ENCODE results near the gene MYH9. TPM values are rescaled to one million over a fixed set of nuclear protein-coding genes. Genes with fewer than 3 reads are reported as not detected.

Gene MYH9
- total and polyA plus RNA-seq, 2 experiments from 2014 or later = 58.4 to 233 TPM

DNA sequence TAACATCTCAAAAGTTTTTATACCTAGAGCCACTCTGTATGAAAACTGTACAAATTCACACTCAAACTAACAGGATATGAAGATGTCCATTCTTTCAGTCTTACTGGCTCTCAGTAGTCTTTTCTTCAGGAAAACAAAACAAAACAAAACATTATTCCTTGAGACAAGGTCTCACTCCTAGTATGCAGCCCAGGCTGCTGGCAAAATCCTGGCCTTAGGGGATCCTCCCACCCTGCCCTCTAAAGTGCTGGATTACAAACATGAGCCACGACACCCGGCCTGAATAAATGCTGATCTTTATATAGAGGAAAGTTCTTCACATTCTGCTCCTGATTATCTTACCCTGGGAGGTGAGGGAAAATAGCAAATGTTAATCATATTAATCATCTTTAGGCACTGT lies 153.6 kb downstream of the MYH9 start:
- no peak overlapping the region for H3K4me2 ChIP-seq
- Mint-ChIP-seq H3K4me3 (no peak overlapping the region), H3K9me3 (peaks cover 4% of the 10 kb centered on the region; the same call in 2 of the 3 replicates), H3K27me3 (ENCODE audit: insufficient read depth, low read depth, poor library complexity) (peaks cover 10% of the 10 kb centered on the region), H3K27ac (no peak overlapping the region), H3K4me1 (peaks cover 20% of the 10 kb centered on the region), H3K36me3 (ENCODE audit: low read depth) (peaks cover 19% of the 10 kb centered on the region)
- H4K20me1 ChIP-seq (replicated peaks; ENCODE audit: insufficient read depth) = no peaks in the 10 kb centered on the region
- H3K79me2 ChIP-seq (replicated peaks; ENCODE audit: insufficient read depth) = no peaks in the 10 kb centered on the region; the same call in 1 of the 2 replicates
- ATAC-seq (no peak), DNase-seq (ENCODE audit: low spot score) (no peak)
- no peaks in the 10 kb centered on the region for H3K36me3 ChIP-seq (ENCODE audit: insufficient read depth)
- H2AFZ ChIP-seq = no peak overlapping the region
- H3F3A ChIP-seq (replicated peaks; ENCODE audit: low read depth) = no peaks in the 10 kb centered on the region
- TF ChIP-seq, protein P1, sequence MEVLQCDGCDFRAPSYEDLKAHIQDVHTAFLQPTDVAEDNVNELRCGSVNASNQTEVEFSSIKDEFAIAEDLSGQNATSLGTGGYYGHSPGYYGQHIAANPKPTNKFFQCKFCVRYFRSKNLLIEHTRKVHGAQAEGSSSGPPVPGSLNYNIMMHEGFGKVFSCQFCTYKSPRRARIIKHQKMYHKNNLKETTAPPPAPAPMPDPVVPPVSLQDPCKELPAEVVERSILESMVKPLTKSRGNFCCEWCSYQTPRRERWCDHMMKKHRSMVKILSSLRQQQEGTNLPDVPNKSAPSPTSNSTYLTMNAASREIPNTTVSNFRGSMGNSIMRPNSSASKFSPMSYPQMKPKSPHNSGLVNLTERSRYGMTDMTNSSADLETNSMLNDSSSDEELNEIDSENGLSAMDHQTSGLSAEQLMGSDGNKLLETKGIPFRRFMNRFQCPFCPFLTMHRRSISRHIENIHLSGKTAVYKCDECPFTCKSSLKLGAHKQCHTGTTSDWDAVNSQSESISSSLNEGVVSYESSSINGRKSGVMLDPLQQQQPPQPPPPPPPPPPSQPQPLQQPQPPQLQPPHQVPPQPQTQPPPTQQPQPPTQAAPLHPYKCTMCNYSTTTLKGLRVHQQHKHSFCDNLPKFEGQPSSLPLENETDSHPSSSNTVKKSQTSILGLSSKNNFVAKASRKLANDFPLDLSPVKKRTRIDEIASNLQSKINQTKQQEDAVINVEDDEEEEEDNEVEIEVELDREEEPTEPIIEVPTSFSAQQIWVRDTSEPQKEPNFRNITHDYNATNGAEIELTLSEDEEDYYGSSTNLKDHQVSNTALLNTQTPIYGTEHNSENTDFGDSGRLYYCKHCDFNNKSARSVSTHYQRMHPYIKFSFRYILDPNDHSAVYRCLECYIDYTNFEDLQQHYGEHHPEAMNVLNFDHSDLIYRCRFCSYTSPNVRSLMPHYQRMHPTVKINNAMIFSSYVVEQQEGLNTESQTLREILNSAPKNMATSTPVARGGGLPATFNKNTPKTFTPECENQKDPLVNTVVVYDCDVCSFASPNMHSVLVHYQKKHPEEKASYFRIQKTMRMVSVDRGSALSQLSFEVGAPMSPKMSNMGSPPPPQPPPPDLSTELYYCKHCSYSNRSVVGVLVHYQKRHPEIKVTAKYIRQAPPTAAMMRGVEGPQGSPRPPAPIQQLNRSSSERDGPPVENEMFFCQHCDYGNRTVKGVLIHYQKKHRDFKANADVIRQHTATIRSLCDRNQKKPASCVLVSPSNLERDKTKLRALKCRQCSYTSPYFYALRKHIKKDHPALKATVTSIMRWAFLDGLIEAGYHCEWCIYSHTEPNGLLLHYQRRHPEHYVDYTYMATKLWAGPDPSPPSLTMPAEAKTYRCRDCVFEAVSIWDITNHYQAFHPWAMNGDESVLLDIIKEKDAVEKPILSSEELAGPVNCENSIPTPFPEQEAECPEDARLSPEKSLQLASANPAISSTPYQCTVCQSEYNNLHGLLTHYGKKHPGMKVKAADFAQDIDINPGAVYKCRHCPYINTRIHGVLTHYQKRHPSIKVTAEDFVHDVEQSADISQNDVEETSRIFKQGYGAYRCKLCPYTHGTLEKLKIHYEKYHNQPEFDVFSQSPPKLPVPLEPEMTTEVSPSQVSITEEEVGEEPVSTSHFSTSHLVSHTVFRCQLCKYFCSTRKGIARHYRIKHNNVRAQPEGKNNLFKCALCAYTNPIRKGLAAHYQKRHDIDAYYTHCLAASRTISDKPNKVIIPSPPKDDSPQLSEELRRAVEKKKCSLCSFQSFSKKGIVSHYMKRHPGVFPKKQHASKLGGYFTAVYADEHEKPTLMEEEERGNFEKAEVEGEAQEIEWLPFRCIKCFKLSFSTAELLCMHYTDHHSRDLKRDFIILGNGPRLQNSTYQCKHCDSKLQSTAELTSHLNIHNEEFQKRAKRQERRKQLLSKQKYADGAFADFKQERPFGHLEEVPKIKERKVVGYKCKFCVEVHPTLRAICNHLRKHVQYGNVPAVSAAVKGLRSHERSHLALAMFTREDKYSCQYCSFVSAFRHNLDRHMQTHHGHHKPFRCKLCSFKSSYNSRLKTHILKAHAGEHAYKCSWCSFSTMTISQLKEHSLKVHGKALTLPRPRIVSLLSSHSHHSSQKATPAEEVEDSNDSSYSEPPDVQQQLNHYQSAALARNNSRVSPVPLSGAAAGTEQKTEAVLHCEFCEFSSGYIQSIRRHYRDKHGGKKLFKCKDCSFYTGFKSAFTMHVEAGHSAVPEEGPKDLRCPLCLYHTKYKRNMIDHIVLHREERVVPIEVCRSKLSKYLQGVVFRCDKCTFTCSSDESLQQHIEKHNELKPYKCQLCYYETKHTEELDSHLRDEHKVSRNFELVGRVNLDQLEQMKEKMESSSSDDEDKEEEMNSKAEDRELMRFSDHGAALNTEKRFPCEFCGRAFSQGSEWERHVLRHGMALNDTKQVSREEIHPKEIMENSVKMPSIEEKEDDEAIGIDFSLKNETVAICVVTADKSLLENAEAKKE (CRISPR knock-in tag; IDR thresholded peaks at IDR 0.05) = no peak
- TF ChIP-seq JUNB (IDR thresholded peaks at IDR 0.05; ENCODE audit: unreplicated experiment) (no peak), EZH2phosphoT487 (IDR thresholded peaks at IDR 0.05; ENCODE audit: unreplicated experiment) (no peak), POLR2AphosphoS5 (IDR thresholded peaks at IDR 0.05; ENCODE audit: low read depth) (no peak), STAT1 (IDR thresholded peaks at IDR 0.05; ENCODE audit: unreplicated experiment) (no peak), ZNF331 (CRISPR knock-in tag; IDR thresholded peaks at IDR 0.05; ENCODE audit: low read depth) (no peak), CREB1 (CRISPR knock-in tag; IDR thresholded peaks at IDR 0.05; ENCODE audit: low read depth) (no peak), ZNF114 (CRISPR knock-in tag; IDR thresholded peaks at IDR 0.05) (no peak), NANOG (IDR thresholded peaks at IDR 0.05; ENCODE audit: borderline replicate concordance) (no peak), EZH2 (IDR thresholded peaks at IDR 0.05; ENCODE audit: low read depth, unreplicated experiment) (no peak)
- TF ChIP-seq, protein P2, sequence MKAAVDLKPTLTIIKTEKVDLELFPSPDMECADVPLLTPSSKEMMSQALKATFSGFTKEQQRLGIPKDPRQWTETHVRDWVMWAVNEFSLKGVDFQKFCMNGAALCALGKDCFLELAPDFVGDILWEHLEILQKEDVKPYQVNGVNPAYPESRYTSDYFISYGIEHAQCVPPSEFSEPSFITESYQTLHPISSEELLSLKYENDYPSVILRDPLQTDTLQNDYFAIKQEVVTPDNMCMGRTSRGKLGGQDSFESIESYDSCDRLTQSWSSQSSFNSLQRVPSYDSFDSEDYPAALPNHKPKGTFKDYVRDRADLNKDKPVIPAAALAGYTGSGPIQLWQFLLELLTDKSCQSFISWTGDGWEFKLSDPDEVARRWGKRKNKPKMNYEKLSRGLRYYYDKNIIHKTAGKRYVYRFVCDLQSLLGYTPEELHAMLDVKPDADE (IDR thresholded peaks at IDR 0.05) = no peak
- TF ChIP-seq, protein P3, sequence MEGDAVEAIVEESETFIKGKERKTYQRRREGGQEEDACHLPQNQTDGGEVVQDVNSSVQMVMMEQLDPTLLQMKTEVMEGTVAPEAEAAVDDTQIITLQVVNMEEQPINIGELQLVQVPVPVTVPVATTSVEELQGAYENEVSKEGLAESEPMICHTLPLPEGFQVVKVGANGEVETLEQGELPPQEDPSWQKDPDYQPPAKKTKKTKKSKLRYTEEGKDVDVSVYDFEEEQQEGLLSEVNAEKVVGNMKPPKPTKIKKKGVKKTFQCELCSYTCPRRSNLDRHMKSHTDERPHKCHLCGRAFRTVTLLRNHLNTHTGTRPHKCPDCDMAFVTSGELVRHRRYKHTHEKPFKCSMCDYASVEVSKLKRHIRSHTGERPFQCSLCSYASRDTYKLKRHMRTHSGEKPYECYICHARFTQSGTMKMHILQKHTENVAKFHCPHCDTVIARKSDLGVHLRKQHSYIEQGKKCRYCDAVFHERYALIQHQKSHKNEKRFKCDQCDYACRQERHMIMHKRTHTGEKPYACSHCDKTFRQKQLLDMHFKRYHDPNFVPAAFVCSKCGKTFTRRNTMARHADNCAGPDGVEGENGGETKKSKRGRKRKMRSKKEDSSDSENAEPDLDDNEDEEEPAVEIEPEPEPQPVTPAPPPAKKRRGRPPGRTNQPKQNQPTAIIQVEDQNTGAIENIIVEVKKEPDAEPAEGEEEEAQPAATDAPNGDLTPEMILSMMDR (conservative IDR thresholded peaks at IDR 0.05; ENCODE audit: low read depth in 2 of 2) = no peak
- TF ChIP-seq, protein P4, sequence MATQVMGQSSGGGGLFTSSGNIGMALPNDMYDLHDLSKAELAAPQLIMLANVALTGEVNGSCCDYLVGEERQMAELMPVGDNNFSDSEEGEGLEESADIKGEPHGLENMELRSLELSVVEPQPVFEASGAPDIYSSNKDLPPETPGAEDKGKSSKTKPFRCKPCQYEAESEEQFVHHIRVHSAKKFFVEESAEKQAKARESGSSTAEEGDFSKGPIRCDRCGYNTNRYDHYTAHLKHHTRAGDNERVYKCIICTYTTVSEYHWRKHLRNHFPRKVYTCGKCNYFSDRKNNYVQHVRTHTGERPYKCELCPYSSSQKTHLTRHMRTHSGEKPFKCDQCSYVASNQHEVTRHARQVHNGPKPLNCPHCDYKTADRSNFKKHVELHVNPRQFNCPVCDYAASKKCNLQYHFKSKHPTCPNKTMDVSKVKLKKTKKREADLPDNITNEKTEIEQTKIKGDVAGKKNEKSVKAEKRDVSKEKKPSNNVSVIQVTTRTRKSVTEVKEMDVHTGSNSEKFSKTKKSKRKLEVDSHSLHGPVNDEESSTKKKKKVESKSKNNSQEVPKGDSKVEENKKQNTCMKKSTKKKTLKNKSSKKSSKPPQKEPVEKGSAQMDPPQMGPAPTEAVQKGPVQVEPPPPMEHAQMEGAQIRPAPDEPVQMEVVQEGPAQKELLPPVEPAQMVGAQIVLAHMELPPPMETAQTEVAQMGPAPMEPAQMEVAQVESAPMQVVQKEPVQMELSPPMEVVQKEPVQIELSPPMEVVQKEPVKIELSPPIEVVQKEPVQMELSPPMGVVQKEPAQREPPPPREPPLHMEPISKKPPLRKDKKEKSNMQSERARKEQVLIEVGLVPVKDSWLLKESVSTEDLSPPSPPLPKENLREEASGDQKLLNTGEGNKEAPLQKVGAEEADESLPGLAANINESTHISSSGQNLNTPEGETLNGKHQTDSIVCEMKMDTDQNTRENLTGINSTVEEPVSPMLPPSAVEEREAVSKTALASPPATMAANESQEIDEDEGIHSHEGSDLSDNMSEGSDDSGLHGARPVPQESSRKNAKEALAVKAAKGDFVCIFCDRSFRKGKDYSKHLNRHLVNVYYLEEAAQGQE (IDR thresholded peaks at IDR 0.05; ENCODE audit: unreplicated experiment) = no peak
- no peak overlapping the region for H3K4me3 ChIP-seq
- H3K4me1 ChIP-seq (ENCODE audit: insufficient read depth) = peaks cover 8% of the 10 kb centered on the region
- no peak overlapping the region for H3K27ac ChIP-seq (ENCODE audit: low read depth)
- H3K27me3 ChIP-seq (ENCODE audit: insufficient read depth) = no peaks in the 10 kb centered on the region
- no peaks in the 10 kb centered on the region for H3K9me2 ChIP-seq (ENCODE audit: insufficient read depth)
